NCI-H82 (cell line): ENCODE results near the gene SPATA13.

ENCODE experiments used
- DNase-seq: peaks from one replicate; lab custom pipeline; 2025; lab: John Stamatoyannopoulos, UW

The SPATA13 gene

GRCh38 chr13:24141333-24141910 lies 19.1 kb upstream of the SPATA13 start:
- peak; percentile 38 for DNase-seq

- no peak for DNase-seq
These were observed 18.1 kb upstream of the SPATA13 start for GRCh38 chr13:24142453-24142852.

GRCh38 chr13:24142886-24143285 lies 17.6 kb upstream of the SPATA13 start:
- DNase-seq: no peak

- no peak for DNase-seq
These were observed 15.3 kb upstream of the SPATA13 start for GRCh38 chr13:24145240-24145639.

- DNase-seq: no peak
These were observed 14.8 kb upstream of the SPATA13 start for GRCh38 chr13:24145674-24146073.

- DNase-seq: no peak
These were observed 13.5 kb upstream of the SPATA13 start for GRCh38 chr13:24146961-24147569.

- no peak for DNase-seq
These were observed 13.0 kb upstream of the SPATA13 start for GRCh38 chr13:24147570-24147963.

GRCh38 chr13:24148414-24149235 lies 11.9 kb upstream of the SPATA13 start:
- DNase-seq: no peak

- DNase-seq: no peak
These were observed 11.1 kb upstream of the SPATA13 start for GRCh38 chr13:24149246-24150032.

GRCh38 chr13:24150572-24150971 lies 9.9 kb upstream of the SPATA13 start:
- DNase-seq: no peak

- DNase-seq: no peak
These were observed 8.7 kb upstream of the SPATA13 start for GRCh38 chr13:24151864-24152263.

- no peak for DNase-seq
These were observed 8.0 kb upstream of the SPATA13 start for GRCh38 chr13:24152292-24153214.

GRCh38 chr13:24153347-24153746 lies 7.2 kb upstream of the SPATA13 start:
- no peak for DNase-seq

- DNase-seq: no peak
These were observed 6.4 kb upstream of the SPATA13 start for GRCh38 chr13:24153979-24154701.

- DNase-seq: peak; percentile 65
These were observed 1.2 kb upstream of the SPATA13 start for GRCh38 chr13:24159357-24159756.

- peak; percentile 68 for DNase-seq
These were observed 673 bp downstream of the SPATA13 start for GRCh38 chr13:24161010-24161775.

GRCh38 chr13:24161980-24162525 lies 1.5 kb downstream of the SPATA13 start:
- DNase-seq: peak; percentile 24

- DNase-seq: no peak
These were observed 2.1 kb downstream of the SPATA13 start for GRCh38 chr13:24162604-24163003.

GRCh38 chr13:24165746-24166145 lies 5.2 kb downstream of the SPATA13 start:
- no peak for DNase-seq

- DNase-seq: peak; percentile 63
These were observed 6.0 kb downstream of the SPATA13 start for GRCh38 chr13:24166561-24166960.
